Measurements from ENCODE around the gene KCNN3. TPM values are rescaled to one million over a fixed set of nuclear protein-coding genes. Genes with fewer than 3 reads are reported as not detected.

KCNN3 gene
- total RNA-seq, 1 experiment from 2014 or later: 1.3 TPM

GRCh38 chr1:154848983-154849382, 21.1 kb downstream of the KCNN3 start (continued):
- TF ChIP-seq, protein P1, sequence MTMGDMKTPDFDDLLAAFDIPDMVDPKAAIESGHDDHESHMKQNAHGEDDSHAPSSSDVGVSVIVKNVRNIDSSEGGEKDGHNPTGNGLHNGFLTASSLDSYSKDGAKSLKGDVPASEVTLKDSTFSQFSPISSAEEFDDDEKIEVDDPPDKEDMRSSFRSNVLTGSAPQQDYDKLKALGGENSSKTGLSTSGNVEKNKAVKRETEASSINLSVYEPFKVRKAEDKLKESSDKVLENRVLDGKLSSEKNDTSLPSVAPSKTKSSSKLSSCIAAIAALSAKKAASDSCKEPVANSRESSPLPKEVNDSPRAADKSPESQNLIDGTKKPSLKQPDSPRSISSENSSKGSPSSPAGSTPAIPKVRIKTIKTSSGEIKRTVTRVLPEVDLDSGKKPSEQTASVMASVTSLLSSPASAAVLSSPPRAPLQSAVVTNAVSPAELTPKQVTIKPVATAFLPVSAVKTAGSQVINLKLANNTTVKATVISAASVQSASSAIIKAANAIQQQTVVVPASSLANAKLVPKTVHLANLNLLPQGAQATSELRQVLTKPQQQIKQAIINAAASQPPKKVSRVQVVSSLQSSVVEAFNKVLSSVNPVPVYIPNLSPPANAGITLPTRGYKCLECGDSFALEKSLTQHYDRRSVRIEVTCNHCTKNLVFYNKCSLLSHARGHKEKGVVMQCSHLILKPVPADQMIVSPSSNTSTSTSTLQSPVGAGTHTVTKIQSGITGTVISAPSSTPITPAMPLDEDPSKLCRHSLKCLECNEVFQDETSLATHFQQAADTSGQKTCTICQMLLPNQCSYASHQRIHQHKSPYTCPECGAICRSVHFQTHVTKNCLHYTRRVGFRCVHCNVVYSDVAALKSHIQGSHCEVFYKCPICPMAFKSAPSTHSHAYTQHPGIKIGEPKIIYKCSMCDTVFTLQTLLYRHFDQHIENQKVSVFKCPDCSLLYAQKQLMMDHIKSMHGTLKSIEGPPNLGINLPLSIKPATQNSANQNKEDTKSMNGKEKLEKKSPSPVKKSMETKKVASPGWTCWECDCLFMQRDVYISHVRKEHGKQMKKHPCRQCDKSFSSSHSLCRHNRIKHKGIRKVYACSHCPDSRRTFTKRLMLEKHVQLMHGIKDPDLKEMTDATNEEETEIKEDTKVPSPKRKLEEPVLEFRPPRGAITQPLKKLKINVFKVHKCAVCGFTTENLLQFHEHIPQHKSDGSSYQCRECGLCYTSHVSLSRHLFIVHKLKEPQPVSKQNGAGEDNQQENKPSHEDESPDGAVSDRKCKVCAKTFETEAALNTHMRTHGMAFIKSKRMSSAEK (CRISPR knock-in tag; IDR thresholded peaks at IDR 0.05; ENCODE audit: borderline replicate concordance): no peak
- TF ChIP-seq KAT7 (CRISPR knock-in tag; IDR thresholded peaks at IDR 0.05; ENCODE audit: borderline replicate concordance) (no peak), JAZF1 (CRISPR knock-in tag; IDR thresholded peaks at IDR 0.05) (no peak)

DNA sequence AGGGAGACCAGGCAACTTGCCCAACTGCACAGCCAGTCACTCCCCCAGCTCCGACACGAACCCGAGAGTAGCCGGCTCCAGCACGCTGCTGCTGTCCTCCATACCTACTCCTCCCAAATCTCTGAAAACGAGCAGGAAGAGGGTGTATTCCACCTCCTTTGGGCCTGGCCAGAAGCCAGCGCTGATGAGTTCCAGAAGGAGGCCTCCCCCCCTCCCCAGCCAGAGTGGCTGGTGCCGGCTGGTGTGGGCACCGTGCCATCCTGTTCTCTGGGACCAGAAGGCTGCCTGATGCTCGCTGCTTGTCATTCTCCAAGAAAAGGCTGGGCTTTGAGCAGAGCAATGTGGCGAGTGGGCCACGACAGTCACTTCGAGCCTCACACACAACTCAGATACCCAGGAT, 22.2 kb downstream of the KCNN3 start:
- Mint-ChIP-seq H3K9me3 (no peaks in the 10 kb centered on the region), H3K36me3 (no peaks in the 10 kb centered on the region), H3K27me3 (ENCODE audit: low read depth) (no peaks in the 10 kb centered on the region; the same call in 1 of the 2 replicates), H3K4me1 (peaks cover 29% of the 10 kb centered on the region), H3K4me3 (no peak overlapping the region), H3K27ac (no peak overlapping the region)
- DNase-seq (ENCODE audit: low spot score): no peak
- ATAC-seq: no peak
- ChIA-PET POLR2A (no interaction called here), CTCF (interaction anchor here (1.0 to 2.5 kb wide), 6 partner anchors 10 to 325 kb away, joined by 3 to 7 read pairs (median 6); partner anchors contain the start of gene KRTCAP2)
- TF ChIP-seq NR2C2 (CRISPR knock-in tag; IDR thresholded peaks at IDR 0.05) (no peak), ZBTB43 (CRISPR knock-in tag; IDR thresholded peaks at IDR 0.05) (no peak), ZNF281 (CRISPR knock-in tag; IDR thresholded peaks at IDR 0.05) (no peak), SMAD3 (CRISPR knock-in tag; IDR thresholded peaks at IDR 0.05; ENCODE audit: borderline replicate concordance) (no peak), ERG (CRISPR knock-in tag; IDR thresholded peaks at IDR 0.05) (no peak), ETV6 (CRISPR knock-in tag; IDR thresholded peaks at IDR 0.05) (no peak), ZNF396 (CRISPR knock-in tag; IDR thresholded peaks at IDR 0.05; ENCODE audit: borderline replicate concordance) (no peak), FOXP1 (CRISPR knock-in tag; IDR thresholded peaks at IDR 0.05; ENCODE audit: borderline replicate concordance) (no peak), JAZF1 (CRISPR knock-in tag; IDR thresholded peaks at IDR 0.05) (no peak)
- TF ChIP-seq, protein P2, sequence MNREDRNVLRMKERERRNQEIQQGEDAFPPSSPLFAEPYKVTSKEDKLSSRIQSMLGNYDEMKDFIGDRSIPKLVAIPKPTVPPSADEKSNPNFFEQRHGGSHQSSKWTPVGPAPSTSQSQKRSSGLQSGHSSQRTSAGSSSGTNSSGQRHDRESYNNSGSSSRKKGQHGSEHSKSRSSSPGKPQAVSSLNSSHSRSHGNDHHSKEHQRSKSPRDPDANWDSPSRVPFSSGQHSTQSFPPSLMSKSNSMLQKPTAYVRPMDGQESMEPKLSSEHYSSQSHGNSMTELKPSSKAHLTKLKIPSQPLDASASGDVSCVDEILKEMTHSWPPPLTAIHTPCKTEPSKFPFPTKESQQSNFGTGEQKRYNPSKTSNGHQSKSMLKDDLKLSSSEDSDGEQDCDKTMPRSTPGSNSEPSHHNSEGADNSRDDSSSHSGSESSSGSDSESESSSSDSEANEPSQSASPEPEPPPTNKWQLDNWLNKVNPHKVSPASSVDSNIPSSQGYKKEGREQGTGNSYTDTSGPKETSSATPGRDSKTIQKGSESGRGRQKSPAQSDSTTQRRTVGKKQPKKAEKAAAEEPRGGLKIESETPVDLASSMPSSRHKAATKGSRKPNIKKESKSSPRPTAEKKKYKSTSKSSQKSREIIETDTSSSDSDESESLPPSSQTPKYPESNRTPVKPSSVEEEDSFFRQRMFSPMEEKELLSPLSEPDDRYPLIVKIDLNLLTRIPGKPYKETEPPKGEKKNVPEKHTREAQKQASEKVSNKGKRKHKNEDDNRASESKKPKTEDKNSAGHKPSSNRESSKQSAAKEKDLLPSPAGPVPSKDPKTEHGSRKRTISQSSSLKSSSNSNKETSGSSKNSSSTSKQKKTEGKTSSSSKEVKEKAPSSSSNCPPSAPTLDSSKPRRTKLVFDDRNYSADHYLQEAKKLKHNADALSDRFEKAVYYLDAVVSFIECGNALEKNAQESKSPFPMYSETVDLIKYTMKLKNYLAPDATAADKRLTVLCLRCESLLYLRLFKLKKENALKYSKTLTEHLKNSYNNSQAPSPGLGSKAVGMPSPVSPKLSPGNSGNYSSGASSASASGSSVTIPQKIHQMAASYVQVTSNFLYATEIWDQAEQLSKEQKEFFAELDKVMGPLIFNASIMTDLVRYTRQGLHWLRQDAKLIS (CRISPR knock-in tag; IDR thresholded peaks at IDR 0.05; ENCODE audit: borderline replicate concordance): no peak

All from WTC11 (cell line).